WTC11 (cell line): ENCODE data around the gene FANCC.

Source experiments
- ATF3 ChIP-seq: sonication (generic); formaldehyde crosslinking; conservative IDR thresholded peaks from 2 replicates; pipeline ENCODE4 v1.8.1; 2022; ENCODE audit warnings: mild to moderate bottlenecking, missing genetic modification reagents
- CTCF ChIP-seq: fragments of 200-600 bp; IDR thresholded peaks from 2 replicates; pipeline ENCODE4 v1.8.0; 2022; ENCODE audit warnings: antibody characterized with exemption
- ELF4 ChIP-seq: sonication (generic); formaldehyde crosslinking; IDR thresholded peaks from 2 replicates; pipeline ENCODE4 v1.8.1; 2022; ENCODE audit warnings: low read depth, mild to moderate bottlenecking, moderate library complexity, missing genetic modification reagents
- JUN ChIP-seq: sonication (generic); formaldehyde crosslinking; IDR thresholded peaks from 2 replicates; pipeline ENCODE4 v1.8.0; 2023; ENCODE audit warnings: mild to moderate bottlenecking, missing genetic modification reagents
- MLX ChIP-seq: sonication (generic); formaldehyde crosslinking; IDR thresholded peaks from 2 replicates; pipeline ENCODE4 v1.8.1; 2023; ENCODE audit warnings: mild to moderate bottlenecking, missing genetic modification reagents, moderate library complexity
- USF1 ChIP-seq: sonication (generic); formaldehyde crosslinking; IDR thresholded peaks from 2 replicates; pipeline ENCODE4 v1.8.0; 2022; ENCODE audit warnings: mild to moderate bottlenecking, missing genetic modification reagents
- ZNF138 ChIP-seq: sonication (generic); formaldehyde crosslinking; conservative IDR thresholded peaks from 2 replicates; pipeline ENCODE4 v1.8.1; 2022; ENCODE audit warnings: mild to moderate bottlenecking, moderate library complexity, missing genetic modification reagents
- TF ChIP-seq, protein P1 (sequence below): sonication (generic); formaldehyde crosslinking; IDR thresholded peaks from 2 replicates; pipeline ENCODE4 v1.8.1; 2022; ENCODE audit warnings: missing genetic modification reagents, borderline replicate concordance
- TF ChIP-seq, protein P2 (sequence below): sonication (generic); formaldehyde crosslinking; IDR thresholded peaks from 2 replicates; pipeline ENCODE4 v1.8.1; 2023; ENCODE audit warnings: mild to moderate bottlenecking, missing genetic modification reagents, moderate library complexity

DNA sequence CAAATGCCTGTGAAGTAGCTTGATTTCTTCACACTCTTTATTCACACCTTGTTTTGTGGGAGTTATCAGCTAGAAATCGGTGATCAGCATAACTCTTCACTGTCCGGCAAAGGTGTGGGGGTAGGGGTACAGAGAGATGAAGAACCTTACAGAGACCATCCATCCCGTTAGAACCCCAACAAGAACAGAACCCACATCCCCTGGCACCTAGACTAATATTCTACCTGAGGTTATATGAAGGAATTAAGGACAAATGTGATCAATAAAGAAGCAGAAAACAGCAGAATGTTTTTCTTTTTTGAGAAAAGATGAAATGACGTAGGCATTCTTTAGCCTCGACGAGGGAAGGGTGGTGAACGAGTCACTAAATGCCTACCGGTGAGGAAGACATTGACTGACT lies 44.7 kb downstream of the FANCC start:
- TF ChIP-seq CTCF (no peak), MLX (CRISPR knock-in tag) (no peak), JUN (CRISPR knock-in tag) (no peak), ZNF138 (no peak), ELF4 (CRISPR knock-in tag) (no peak), USF1 (no peak), ATF3 (CRISPR knock-in tag) (no peak)
- TF ChIP-seq, protein P1, sequence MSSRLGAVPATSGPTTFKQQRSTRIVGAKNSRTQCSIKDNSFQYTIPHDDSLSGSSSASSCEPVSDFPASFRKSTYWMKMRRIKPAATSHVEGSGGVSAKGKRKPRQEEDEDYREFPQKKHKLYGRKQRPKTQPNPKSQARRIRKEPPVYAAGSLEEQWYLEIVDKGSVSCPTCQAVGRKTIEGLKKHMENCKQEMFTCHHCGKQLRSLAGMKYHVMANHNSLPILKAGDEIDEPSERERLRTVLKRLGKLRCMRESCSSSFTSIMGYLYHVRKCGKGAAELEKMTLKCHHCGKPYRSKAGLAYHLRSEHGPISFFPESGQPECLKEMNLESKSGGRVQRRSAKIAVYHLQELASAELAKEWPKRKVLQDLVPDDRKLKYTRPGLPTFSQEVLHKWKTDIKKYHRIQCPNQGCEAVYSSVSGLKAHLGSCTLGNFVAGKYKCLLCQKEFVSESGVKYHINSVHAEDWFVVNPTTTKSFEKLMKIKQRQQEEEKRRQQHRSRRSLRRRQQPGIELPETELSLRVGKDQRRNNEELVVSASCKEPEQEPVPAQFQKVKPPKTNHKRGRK (CRISPR knock-in tag), result no peak
- TF ChIP-seq, protein P2, sequence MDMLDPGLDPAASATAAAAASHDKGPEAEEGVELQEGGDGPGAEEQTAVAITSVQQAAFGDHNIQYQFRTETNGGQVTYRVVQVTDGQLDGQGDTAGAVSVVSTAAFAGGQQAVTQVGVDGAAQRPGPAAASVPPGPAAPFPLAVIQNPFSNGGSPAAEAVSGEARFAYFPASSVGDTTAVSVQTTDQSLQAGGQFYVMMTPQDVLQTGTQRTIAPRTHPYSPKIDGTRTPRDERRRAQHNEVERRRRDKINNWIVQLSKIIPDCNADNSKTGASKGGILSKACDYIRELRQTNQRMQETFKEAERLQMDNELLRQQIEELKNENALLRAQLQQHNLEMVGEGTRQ (CRISPR knock-in tag), result no peak
